SK-N-SH (cell line): ENCODE data around the gene ACOT8.

Source experiments
- EZH2phosphoT487 ChIP-seq: fragments of 200-600 bp; sonication (generic); IDR thresholded peaks from 2 replicates; pipeline ENCODE4 v1.6.1; 2017; ENCODE audit warnings: low read depth, mixed run types, mild to moderate bottlenecking, antibody characterized with exemption, moderate library complexity, borderline replicate concordance
- GATA2 ChIP-seq: sonication (generic); formaldehyde crosslinking; IDR thresholded peaks from 2 replicates; pipeline ENCODE4 v1.5.0; 2020; ENCODE audit warnings: mild to moderate bottlenecking, missing genetic modification reagents
- RAD21 ChIP-seq: IDR thresholded peaks from 2 replicates; pipeline ENCODE4 v1.6.1; 2012; ENCODE audit warnings: mild to moderate bottlenecking, low read length
- TCF12 ChIP-seq: IDR thresholded peaks from 2 replicates; pipeline ENCODE4 v1.4.0; 2012
- TF ChIP-seq, protein P1 (sequence below): fragments of 200-600 bp; sonication (generic); IDR thresholded peaks from 2 replicates; pipeline ENCODE4 v1.6.1; 2017; ENCODE audit warnings: antibody characterized with exemption, mild to moderate bottlenecking, moderate library complexity

DNA sequence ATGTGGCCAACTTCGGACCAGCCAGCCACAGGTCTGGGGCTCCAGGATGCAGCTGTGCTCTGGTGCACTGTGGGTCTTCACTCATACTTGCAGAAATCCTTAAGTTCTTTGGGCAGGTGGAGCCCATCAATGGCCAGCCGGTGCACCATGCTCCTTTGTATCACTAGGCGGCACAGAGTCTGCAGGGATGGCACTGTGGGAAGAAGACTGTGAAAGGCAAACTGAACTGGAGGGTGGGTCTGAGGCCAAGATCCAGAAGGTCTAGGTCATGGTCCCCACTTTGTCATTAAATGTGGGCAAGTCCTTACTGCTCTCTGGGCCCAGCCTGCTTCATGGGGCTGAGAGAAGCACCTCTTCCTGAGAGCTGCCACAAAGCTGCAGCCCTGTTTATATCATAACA is 31.5 kb upstream of the ACOT8 start:
- TF ChIP-seq TCF12 = no peak
- TF ChIP-seq, protein P1, sequence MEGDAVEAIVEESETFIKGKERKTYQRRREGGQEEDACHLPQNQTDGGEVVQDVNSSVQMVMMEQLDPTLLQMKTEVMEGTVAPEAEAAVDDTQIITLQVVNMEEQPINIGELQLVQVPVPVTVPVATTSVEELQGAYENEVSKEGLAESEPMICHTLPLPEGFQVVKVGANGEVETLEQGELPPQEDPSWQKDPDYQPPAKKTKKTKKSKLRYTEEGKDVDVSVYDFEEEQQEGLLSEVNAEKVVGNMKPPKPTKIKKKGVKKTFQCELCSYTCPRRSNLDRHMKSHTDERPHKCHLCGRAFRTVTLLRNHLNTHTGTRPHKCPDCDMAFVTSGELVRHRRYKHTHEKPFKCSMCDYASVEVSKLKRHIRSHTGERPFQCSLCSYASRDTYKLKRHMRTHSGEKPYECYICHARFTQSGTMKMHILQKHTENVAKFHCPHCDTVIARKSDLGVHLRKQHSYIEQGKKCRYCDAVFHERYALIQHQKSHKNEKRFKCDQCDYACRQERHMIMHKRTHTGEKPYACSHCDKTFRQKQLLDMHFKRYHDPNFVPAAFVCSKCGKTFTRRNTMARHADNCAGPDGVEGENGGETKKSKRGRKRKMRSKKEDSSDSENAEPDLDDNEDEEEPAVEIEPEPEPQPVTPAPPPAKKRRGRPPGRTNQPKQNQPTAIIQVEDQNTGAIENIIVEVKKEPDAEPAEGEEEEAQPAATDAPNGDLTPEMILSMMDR = no peak
- no peak for TF ChIP-seq RAD21
- no peak for TF ChIP-seq GATA2 (CRISPR knock-in tag)
- TF ChIP-seq EZH2phosphoT487 = no peak
